CD4-positive, alpha-beta T cell treated with Interleukin-17A for 4 hours (primary cell): ENCODE measurements around the gene SPTB.
"Not testable (repeated sequence)": the region's sequence is repeated elsewhere in the genome, so short reads cannot be mapped to it uniquely, and the experiment has no call there.

Source experiments
- DNase-seq: peaks from one replicate; pipeline ENCODE4 v3.0.0-alpha.2; 2020; ENCODE audit warnings: mixed read lengths

SPTB gene

GRCh38 chr14:64815257-64815656, 64.5 kb downstream of the SPTB start:
- no peak for DNase-seq

- DNase-seq = peak; percentile 46
Observed at GRCh38 chr14:64812412-64812811, 67.3 kb downstream of the SPTB start.

GRCh38 chr14:64811676-64812075, 68.0 kb downstream of the SPTB start:
- no peak for DNase-seq

- DNase-seq = no peak
Observed at GRCh38 chr14:64808449-64808848, 71.3 kb downstream of the SPTB start.

- DNase-seq = no peak
Observed at GRCh38 chr14:64807551-64807950, 72.2 kb downstream of the SPTB start.

- DNase-seq = no peak
Observed at GRCh38 chr14:64806862-64807495, 72.7 kb downstream of the SPTB start.

GRCh38 chr14:64806202-64806861, 73.4 kb downstream of the SPTB start:
- no peak for DNase-seq

GRCh38 chr14:64805646-64806045, 74.1 kb downstream of the SPTB start:
- not testable (repeated sequence) for DNase-seq

GRCh38 chr14:64804754-64805260, 74.9 kb downstream of the SPTB start:
- no peak for DNase-seq

- DNase-seq = no peak
Observed at GRCh38 chr14:64801800-64802199, 77.9 kb downstream of the SPTB start.

- no peak for DNase-seq
Observed at GRCh38 chr14:64801046-64801445, 78.7 kb downstream of the SPTB start.

GRCh38 chr14:64800000-64800399, 79.7 kb downstream of the SPTB start:
- peak; percentile 30 for DNase-seq

- no peak for DNase-seq
Observed at GRCh38 chr14:64799555-64799954, 80.2 kb downstream of the SPTB start.

- no peak for DNase-seq
Observed at GRCh38 chr14:64796369-64796768, 83.3 kb downstream of the SPTB start.

- DNase-seq = no peak
Observed at GRCh38 chr14:64795921-64796320, 83.8 kb downstream of the SPTB start.

GRCh38 chr14:64795211-64795610, 84.5 kb downstream of the SPTB start:
- DNase-seq = no peak

- DNase-seq = no peak
Observed at GRCh38 chr14:64792871-64793560, 86.7 kb downstream of the SPTB start.

- DNase-seq = no peak
Observed at GRCh38 chr14:64792231-64792630, 87.5 kb downstream of the SPTB start.

- DNase-seq = no peak
Observed at GRCh38 chr14:64790478-64790877, 89.2 kb downstream of the SPTB start.

GRCh38 chr14:64789696-64790095, 90.0 kb downstream of the SPTB start:
- DNase-seq = no peak

- DNase-seq = no peak
Observed at GRCh38 chr14:64788706-64789105, 91.0 kb downstream of the SPTB start.

- no peak for DNase-seq
Observed at GRCh38 chr14:64787619-64788018, 92.1 kb downstream of the SPTB start.

- DNase-seq = no peak
Observed at GRCh38 chr14:64786296-64787149, 93.2 kb downstream of the SPTB start.
